Lung (tissue), 12 donors: ENCODE measurements around the gene ZNF827. TPM values are rescaled to one million over a fixed set of nuclear protein-coding genes. Genes with fewer than 3 reads are reported as not detected.

ENCODE experiments used
- ATAC-seq: fragments of 200-7000 bp; cut with Tn5 transposase; one replicate; pipeline ENCODE4 v1.9.1; 2020; ENCODE audit warnings: moderate number of reproducible peaks; ENCODE audit not compliant: insufficient read depth, low FRiP score
- DNase-seq, 3 donors: peaks; one replicate each; pipeline ENCODE4 v3.0.0-alpha.2; 2013 to 2017
- H3K27ac ChIP-seq, 2 donors: one replicate each; pipeline ENCODE4 v1.5.1; 2013; ENCODE audit warnings: mild to moderate bottlenecking in 2 of 2, moderate library complexity in 2 of 2, control low read depth in 1 of 2, inconsistent platforms in 1 of 2, low read depth in 1 of 2, low read length in 1 of 2
- H3K27me3 ChIP-seq, 3 donors: one replicate each; pipeline ENCODE4 v1.5.1; 2013; ENCODE audit warnings: low read length in 2 of 3; ENCODE audit not compliant: control insufficient read depth in 3 of 3, insufficient read depth in 3 of 3
- H3K36me3 ChIP-seq, 4 donors: one replicate each; pipeline ENCODE4 v1.5.1; 2013; ENCODE audit warnings: low read length in 4 of 4, mild to moderate bottlenecking in 1 of 4, moderate library complexity in 1 of 4; ENCODE audit not compliant: control insufficient read depth in 4 of 4, insufficient read depth in 4 of 4
- H3K4me1 ChIP-seq, 5 donors: one replicate each; pipeline ENCODE4 v1.5.1; 2013; ENCODE audit warnings: low read length in 5 of 5, mild to moderate bottlenecking in 2 of 5, moderate library complexity in 1 of 5; ENCODE audit not compliant: control insufficient read depth in 5 of 5, insufficient read depth in 5 of 5
- H3K4me3 ChIP-seq: one replicate; pipeline ENCODE4 v1.5.1; 2013; ENCODE audit warnings: mild to moderate bottlenecking, control low read depth, moderate library complexity
- H3K9ac ChIP-seq, 2 donors: one replicate each; pipeline ENCODE4 v1.5.1; 2013; ENCODE audit warnings: low read length in 2 of 2, control low read depth in 1 of 2; ENCODE audit not compliant: insufficient read depth in 1 of 2
- H3K9me3 ChIP-seq, 4 donors: one replicate each; pipeline ENCODE4 v1.5.1; 2013; ENCODE audit warnings: low read length in 3 of 4, mild to moderate bottlenecking in 1 of 4, moderate library complexity in 1 of 4; ENCODE audit not compliant: control insufficient read depth in 4 of 4, insufficient read depth in 3 of 4
- CTCF ChIP-seq: IDR thresholded peaks from 2 replicates; pipeline ENCODE4 v1.5.1; 2012; ENCODE audit warnings: mild to moderate bottlenecking; ENCODE audit errors: control extremely low read depth, extremely low read depth
- WGBS, 2 donors: extraction: QIAGEN DNeasy Blood & Tissue Kit; methylation state at CpG; one replicate each; pipeline ENCODE4 v1.1.7; 2013; 5-methylcytosine and 5-hydroxymethylcytosine counted together
- polyA plus RNA-seq, 2 donors: library from polyadenylated mRNA; stranded (reverse); fragments of 200-250 nt; gene quantifications; one replicate each; pipeline ENCODE4 v1.2.1, GENCODE V29; 2013
- total RNA-seq, 2 donors: library from RNA; depleted of rRNA in 1 of 2; stranded (reverse); fragments of >200 nt in 1 of 2; gene quantifications; one replicate each; pipeline ENCODE4 v1.2.1, GENCODE V29; 2014 to 2021
- donor health status: control.
- donor health status: control.
- donor health status: Bipolar disorder and iron deficiency.
- donor health status: healthy.
- donor health status: DM: yes; HTN: yes; CAD: no.

ZNF827 gene
- total and polyA plus RNA-seq, 4 donors = 2.7 to 27.4 (median 8.2) TPM

DNA sequence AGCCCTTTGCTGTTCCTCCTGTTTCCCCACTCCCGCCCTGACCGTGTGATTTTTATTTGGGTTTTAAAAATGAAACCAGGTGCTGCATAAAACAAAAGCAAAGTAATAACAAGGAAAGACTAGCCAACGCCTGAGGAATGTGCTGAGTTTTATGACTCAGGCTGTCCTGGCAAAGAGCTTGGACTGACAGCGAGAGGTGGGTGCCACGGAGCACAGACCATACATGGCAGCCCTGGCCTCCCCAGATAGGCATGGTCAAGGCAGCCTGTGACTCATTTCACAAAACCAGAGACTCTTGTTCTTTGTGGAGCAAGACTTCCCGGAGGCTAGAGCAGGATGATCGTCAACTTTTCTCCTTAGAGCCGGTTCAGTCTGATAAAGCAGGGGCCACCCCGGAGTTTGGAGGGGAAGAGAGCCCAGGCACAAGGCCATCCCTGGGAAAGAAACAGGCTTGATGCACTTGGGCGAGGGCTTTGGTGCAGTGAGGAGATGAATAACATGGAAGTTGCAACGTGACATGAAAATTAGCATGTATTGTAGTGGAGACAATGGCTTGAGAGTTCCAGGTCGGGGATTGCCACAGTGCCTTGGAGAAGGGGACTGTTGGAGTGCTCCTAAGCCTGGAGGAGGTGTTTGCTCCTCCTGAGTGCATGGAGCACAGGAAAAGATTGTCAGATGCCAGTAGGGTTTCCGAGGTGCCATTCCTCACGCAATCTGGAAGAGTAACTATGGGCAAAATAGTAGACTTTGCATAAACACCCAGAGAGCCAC is 203.9 kb downstream of the ZNF827 start:
- ATAC-seq = peak; percentile 59
- H3K4me1 ChIP-seq = peaks cover 13 to 30% (median 22%) of the 10 kb centered on the region in 5 donors
- 50 to 68% methylated on average over 14 of the region's 14 CpGs for WGBS, 2 donors
- TF ChIP-seq CTCF = no peak
- peaks cover 0 to 3% (median 0%) of the 10 kb centered on the region in 4 donors for H3K9me3 ChIP-seq
- no peaks in the 10 kb centered on the region for H3K27me3 ChIP-seq
- H3K9ac ChIP-seq = no peak overlapping the region
- peak in 2 of 3 donors; percentile 23 to 24 for DNase-seq
- peak overlapping the region; percentile 91 to 94 for H3K27ac ChIP-seq
- H3K4me3 ChIP-seq = no peak overlapping the region
- H3K36me3 ChIP-seq = no peaks in the 10 kb centered on the region

DNA sequence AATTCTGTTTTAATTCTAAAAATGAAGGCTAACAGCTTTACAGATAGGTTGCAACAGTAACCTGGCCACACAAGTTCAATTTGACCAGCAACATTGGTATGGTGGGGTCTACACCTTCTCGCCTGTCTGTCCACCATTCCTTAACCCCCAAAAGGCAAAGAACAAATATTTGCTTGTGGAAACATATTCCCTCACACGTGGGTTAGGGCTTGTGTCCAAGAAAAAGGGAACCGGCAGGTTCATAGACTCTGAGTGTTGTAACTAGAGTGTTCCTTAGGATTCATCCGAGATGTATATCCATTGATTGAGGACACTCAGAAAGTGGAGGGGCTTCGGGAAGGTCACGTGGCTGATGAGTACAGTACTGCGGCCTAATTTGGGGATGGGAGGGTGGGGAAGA is 204.6 kb downstream of the ZNF827 start:
- ATAC-seq = no peak
- TF ChIP-seq CTCF = no peak
- Histone ChIP-seq H3K27ac (peak overlapping the region; percentile 91 to 94), H3K9me3 (peaks cover 0 to 3% (median 0%) of the 10 kb centered on the region in 4 donors), H3K36me3 (no peaks in the 10 kb centered on the region), H3K4me1 (peaks cover 13 to 30% (median 22%) of the 10 kb centered on the region in 5 donors), H3K9ac (no peak overlapping the region), H3K27me3 (no peaks in the 10 kb centered on the region), H3K4me3 (no peak overlapping the region)
- no peak for DNase-seq
- WGBS, 2 donors = 70 to 72% methylated on average over 7 of the region's 7 CpGs

DNA sequence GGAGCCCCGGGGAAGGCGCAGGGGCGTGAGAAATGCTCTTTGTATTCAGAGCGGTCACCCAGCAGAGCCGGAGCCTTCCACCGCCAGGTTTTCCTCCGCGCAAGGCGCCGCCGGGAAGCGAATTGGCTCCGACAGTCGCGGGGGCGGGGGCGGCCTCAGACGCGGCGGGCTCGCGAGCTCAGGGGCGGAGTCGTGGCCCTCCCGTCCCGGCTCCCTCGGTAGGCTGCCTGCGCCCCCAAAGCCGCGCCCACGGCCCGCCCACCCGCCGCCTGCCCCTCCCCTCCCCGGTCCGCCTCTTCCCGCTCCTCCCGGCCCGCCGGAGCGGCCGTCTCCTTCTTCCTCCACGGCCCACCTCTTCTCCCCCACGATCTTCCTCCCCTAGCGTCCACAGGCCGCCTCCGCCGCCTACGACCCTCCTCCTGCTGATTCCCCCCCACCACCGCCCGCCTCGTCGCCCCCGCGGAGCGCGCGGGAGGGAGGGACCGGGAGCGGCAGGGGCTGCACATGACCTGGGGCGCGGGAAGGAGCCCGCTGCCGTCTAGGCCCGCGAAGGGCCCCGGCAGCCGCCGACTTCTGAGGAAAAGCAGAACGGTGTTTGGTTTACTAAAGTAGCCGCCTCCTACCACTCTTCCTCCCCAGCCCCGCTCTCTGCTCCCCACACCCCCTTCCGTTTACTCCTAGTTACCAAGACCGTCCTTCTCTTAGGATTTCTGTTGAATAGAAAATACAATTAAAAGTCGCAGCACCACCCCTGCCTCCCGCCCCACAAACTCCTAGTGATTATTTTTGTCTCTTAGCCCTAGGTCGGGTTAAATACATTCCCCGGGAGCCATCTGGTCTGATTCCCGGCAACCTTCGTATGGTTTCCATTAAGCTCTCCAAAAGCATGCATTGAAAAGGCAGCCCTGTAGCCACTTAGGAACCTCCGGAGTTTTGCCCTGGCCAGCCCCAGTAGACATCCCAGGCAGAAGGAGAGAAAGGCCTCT is 205.4 kb downstream of the ZNF827 start:
- Histone ChIP-seq H3K27ac (peak overlapping the region; percentile 91 to 93), H3K9ac (peak overlapping the region; percentile 52 to 56), H3K36me3 (no peaks in the 10 kb centered on the region), H3K4me3 (peak overlapping the region; percentile 58), H3K27me3 (no peaks in the 10 kb centered on the region), H3K9me3 (peaks cover 0 to 3% (median 0%) of the 10 kb centered on the region in 4 donors), H3K4me1 (peaks cover 13 to 30% (median 22%) of the 10 kb centered on the region in 5 donors)
- DNase-seq = peak; percentile 95 to 98 (median 97)
- 1 to 2% methylated on average over 49 to 81 of the region's 81 CpGs for WGBS, 2 donors
- ATAC-seq = peak; percentile 91
- no peak for TF ChIP-seq CTCF
